K562 (cell line): ENCODE measurements around the gene CYP26A1. TPM values are rescaled to one million over a fixed set of nuclear protein-coding genes. Genes with fewer than 3 reads are reported as not detected.

Source experiments
- UBTF ChIP-seq, 2 experiments: IDR thresholded peaks; 2 replicates each; pipeline ENCODE4 v1.6.1; 2012; ENCODE audit warnings: improper control_type of control experiment in 2 of 2, low read depth in 2 of 2, low read length in 2 of 2, borderline replicate concordance in 1 of 2
- YY1 ChIP-seq, 3 experiments: IDR thresholded peaks; 2 replicates each; pipeline ENCODE4 v1.6.1; 2011; ENCODE audit warnings: low read length in 2 of 3, mild to moderate bottlenecking in 2 of 3, moderate library complexity in 2 of 3, borderline replicate concordance in 1 of 3, control low read depth in 1 of 3, low read depth in 1 of 3; ENCODE audit not compliant: insufficient read depth in 3 of 3, insufficient replicate concordance in 2 of 3, control insufficient read depth in 1 of 3, insufficient read length in 1 of 3; ENCODE audit errors: extremely low read depth in 1 of 3
- polyA plus RNA-seq, 8 experiments: library from polyadenylated mRNA; depleted of rRNA in 4 of 8; stranded (reverse) in 5 of 8; unstranded in 3 of 8; fragments of >200 nt; fragmentation: Nextera tagmentation in 2 of 8; fragmentation: Illumina TruSeq in 1 of 8; extraction: Ambion mirVana in 2 of 8; extraction: Trizol in 1 of 8; gene quantifications; 2 replicates each; pipeline versions ENCODE4 v1.2.1 to v1.2.3, GENCODE V29; 2011 to 2014; ENCODE audit warnings: inconsistent platforms in 1 of 8, missing spikeins in 1 of 8
- total RNA-seq, 7 experiments: library from RNA; depleted of rRNA in 6 of 7; stranded (reverse); fragments of >200 nt in 6 of 7; fragmentation: Illumina TruSeq in 2 of 7; extraction: Trizol in 2 of 7; gene quantifications; 2 replicates each; pipeline versions ENCODE4 v1.2.1 to v1.2.3, GENCODE V29; 2011 to 2021; ENCODE audit warnings: low replicate concordance in 1 of 7
- TF ChIP-seq, protein P1 (sequence below): fragments of 450-650 bp; IDR thresholded peaks from 2 replicates; pipeline ENCODE4 v1.6.1; 2017; ENCODE audit warnings: antibody characterized with exemption, mild to moderate bottlenecking
- TF ChIP-seq, protein P2 (sequence below): fragments of 450-650 bp; IDR thresholded peaks from 2 replicates; pipeline ENCODE4 v1.6.1; 2016; ENCODE audit warnings: mild to moderate bottlenecking, moderate library complexity

Gene CYP26A1
- total and polyA plus RNA-seq, 9 of the 15 experiments (the other 6 are each of a cell fraction or from before 2014, with no cell fraction given), result 0.11 to 5.1 (median 1.6) TPM

DNA sequence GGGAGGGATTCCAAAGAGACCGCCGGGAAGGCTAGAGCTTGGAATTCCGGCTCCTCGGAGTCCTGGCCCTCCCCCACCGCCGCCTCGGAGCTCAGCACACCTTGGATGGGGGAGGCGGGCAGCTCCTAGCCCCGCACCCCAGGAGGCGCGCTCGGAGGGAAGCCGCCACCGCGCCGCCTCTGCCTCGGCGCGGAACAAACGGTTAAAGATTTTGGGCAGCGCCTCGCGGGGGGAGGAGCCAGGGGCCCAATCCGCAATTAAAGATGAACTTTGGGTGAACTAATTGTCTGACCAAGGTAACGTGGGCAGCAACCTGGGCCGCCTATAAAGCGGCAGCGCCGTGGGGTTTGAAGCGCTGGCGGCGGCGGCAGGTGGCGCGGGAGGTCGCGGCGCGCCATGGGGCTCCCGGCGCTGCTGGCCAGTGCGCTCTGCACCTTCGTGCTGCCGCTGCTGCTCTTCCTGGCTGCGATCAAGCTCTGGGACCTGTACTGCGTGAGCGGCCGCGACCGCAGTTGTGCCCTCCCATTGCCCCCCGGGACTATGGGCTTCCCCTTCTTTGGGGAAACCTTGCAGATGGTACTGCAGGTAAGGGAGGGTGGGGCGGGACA lies at the start of gene CYP26A1 (continued):
- TF ChIP-seq, protein P1, sequence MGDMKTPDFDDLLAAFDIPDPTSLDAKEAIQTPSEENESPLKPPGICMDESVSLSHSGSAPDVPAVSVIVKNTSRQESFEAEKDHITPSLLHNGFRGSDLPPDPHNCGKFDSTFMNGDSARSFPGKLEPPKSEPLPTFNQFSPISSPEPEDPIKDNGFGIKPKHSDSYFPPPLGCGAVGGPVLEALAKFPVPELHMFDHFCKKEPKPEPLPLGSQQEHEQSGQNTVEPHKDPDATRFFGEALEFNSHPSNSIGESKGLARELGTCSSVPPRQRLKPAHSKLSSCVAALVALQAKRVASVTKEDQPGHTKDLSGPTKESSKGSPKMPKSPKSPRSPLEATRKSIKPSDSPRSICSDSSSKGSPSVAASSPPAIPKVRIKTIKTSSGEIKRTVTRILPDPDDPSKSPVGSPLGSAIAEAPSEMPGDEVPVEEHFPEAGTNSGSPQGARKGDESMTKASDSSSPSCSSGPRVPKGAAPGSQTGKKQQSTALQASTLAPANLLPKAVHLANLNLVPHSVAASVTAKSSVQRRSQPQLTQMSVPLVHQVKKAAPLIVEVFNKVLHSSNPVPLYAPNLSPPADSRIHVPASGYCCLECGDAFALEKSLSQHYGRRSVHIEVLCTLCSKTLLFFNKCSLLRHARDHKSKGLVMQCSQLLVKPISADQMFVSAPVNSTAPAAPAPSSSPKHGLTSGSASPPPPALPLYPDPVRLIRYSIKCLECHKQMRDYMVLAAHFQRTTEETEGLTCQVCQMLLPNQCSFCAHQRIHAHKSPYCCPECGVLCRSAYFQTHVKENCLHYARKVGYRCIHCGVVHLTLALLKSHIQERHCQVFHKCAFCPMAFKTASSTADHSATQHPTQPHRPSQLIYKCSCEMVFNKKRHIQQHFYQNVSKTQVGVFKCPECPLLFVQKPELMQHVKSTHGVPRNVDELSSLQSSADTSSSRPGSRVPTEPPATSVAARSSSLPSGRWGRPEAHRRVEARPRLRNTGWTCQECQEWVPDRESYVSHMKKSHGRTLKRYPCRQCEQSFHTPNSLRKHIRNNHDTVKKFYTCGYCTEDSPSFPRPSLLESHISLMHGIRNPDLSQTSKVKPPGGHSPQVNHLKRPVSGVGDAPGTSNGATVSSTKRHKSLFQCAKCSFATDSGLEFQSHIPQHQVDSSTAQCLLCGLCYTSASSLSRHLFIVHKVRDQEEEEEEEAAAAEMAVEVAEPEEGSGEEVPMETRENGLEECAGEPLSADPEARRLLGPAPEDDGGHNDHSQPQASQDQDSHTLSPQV, result 0 out of 2 replicates have a peak, but pooled peaks have one; percentile 31
- TF ChIP-seq YY1 (IDR thresholded peaks at IDR 0.05; ENCODE audit: borderline replicate concordance in 1 of 3, control insufficient read depth in 1 of 3, extremely low read depth in 1 of 3, insufficient read depth in 3 of 3, insufficient read length in 1 of 3, insufficient replicate concordance in 2 of 3, low read depth in 1 of 3, low read length in 2 of 3) (peak in 1 of 3 experiments; percentile 37), UBTF (IDR thresholded peaks at IDR 0.05; ENCODE audit: borderline replicate concordance in 1 of 2, low read depth in 2 of 2, low read length in 2 of 2) (0 out of 4 replicates have a peak, but pooled peaks of 1 of the 2 experiments have one; percentile 31)
- TF ChIP-seq, protein P2, sequence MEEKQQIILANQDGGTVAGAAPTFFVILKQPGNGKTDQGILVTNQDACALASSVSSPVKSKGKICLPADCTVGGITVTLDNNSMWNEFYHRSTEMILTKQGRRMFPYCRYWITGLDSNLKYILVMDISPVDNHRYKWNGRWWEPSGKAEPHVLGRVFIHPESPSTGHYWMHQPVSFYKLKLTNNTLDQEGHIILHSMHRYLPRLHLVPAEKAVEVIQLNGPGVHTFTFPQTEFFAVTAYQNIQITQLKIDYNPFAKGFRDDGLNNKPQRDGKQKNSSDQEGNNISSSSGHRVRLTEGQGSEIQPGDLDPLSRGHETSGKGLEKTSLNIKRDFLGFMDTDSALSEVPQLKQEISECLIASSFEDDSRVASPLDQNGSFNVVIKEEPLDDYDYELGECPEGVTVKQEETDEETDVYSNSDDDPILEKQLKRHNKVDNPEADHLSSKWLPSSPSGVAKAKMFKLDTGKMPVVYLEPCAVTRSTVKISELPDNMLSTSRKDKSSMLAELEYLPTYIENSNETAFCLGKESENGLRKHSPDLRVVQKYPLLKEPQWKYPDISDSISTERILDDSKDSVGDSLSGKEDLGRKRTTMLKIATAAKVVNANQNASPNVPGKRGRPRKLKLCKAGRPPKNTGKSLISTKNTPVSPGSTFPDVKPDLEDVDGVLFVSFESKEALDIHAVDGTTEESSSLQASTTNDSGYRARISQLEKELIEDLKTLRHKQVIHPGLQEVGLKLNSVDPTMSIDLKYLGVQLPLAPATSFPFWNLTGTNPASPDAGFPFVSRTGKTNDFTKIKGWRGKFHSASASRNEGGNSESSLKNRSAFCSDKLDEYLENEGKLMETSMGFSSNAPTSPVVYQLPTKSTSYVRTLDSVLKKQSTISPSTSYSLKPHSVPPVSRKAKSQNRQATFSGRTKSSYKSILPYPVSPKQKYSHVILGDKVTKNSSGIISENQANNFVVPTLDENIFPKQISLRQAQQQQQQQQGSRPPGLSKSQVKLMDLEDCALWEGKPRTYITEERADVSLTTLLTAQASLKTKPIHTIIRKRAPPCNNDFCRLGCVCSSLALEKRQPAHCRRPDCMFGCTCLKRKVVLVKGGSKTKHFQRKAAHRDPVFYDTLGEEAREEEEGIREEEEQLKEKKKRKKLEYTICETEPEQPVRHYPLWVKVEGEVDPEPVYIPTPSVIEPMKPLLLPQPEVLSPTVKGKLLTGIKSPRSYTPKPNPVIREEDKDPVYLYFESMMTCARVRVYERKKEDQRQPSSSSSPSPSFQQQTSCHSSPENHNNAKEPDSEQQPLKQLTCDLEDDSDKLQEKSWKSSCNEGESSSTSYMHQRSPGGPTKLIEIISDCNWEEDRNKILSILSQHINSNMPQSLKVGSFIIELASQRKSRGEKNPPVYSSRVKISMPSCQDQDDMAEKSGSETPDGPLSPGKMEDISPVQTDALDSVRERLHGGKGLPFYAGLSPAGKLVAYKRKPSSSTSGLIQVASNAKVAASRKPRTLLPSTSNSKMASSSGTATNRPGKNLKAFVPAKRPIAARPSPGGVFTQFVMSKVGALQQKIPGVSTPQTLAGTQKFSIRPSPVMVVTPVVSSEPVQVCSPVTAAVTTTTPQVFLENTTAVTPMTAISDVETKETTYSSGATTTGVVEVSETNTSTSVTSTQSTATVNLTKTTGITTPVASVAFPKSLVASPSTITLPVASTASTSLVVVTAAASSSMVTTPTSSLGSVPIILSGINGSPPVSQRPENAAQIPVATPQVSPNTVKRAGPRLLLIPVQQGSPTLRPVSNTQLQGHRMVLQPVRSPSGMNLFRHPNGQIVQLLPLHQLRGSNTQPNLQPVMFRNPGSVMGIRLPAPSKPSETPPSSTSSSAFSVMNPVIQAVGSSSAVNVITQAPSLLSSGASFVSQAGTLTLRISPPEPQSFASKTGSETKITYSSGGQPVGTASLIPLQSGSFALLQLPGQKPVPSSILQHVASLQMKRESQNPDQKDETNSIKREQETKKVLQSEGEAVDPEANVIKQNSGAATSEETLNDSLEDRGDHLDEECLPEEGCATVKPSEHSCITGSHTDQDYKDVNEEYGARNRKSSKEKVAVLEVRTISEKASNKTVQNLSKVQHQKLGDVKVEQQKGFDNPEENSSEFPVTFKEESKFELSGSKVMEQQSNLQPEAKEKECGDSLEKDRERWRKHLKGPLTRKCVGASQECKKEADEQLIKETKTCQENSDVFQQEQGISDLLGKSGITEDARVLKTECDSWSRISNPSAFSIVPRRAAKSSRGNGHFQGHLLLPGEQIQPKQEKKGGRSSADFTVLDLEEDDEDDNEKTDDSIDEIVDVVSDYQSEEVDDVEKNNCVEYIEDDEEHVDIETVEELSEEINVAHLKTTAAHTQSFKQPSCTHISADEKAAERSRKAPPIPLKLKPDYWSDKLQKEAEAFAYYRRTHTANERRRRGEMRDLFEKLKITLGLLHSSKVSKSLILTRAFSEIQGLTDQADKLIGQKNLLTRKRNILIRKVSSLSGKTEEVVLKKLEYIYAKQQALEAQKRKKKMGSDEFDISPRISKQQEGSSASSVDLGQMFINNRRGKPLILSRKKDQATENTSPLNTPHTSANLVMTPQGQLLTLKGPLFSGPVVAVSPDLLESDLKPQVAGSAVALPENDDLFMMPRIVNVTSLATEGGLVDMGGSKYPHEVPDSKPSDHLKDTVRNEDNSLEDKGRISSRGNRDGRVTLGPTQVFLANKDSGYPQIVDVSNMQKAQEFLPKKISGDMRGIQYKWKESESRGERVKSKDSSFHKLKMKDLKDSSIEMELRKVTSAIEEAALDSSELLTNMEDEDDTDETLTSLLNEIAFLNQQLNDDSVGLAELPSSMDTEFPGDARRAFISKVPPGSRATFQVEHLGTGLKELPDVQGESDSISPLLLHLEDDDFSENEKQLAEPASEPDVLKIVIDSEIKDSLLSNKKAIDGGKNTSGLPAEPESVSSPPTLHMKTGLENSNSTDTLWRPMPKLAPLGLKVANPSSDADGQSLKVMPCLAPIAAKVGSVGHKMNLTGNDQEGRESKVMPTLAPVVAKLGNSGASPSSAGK, result peak; percentile 25; the same call in 1 of the 2 replicates
